Testis (tissue), 2 donors: ENCODE measurements around the gene MAST4.

Experiments
- CTCF ChIP-seq, 3 experiments: fragments of 450-650 bp in 2 of 3; fragments of 200-600 bp in 1 of 3; sonication (generic) in 1 of 3; IDR thresholded peaks; one replicate each; pipeline ENCODE4 v1.5.1; 2016 to 2019; ENCODE audit warnings: antibody characterized with exemption in 3 of 3, mild to moderate bottlenecking in 2 of 3, moderate library complexity in 1 of 3
- POLR2A ChIP-seq: fragments of 450-650 bp; IDR thresholded peaks from one replicate; pipeline ENCODE4 v1.6.1; 2017; ENCODE audit warnings: antibody characterized with exemption, mild to moderate bottlenecking, moderate library complexity

GRCh38 chr5:66616520-66617225 lies 20.5 kb downstream of the MAST4 start:
- no peak for TF ChIP-seq POLR2A
- TF ChIP-seq CTCF (IDR thresholded peaks at IDR 0.05): no peak
